ENCODE measurements around the gene KCNT2.
A peak's percentile ranks its signal among the peaks of the same experiment; 100 is the strongest.

The KCNT2 gene

DNA sequence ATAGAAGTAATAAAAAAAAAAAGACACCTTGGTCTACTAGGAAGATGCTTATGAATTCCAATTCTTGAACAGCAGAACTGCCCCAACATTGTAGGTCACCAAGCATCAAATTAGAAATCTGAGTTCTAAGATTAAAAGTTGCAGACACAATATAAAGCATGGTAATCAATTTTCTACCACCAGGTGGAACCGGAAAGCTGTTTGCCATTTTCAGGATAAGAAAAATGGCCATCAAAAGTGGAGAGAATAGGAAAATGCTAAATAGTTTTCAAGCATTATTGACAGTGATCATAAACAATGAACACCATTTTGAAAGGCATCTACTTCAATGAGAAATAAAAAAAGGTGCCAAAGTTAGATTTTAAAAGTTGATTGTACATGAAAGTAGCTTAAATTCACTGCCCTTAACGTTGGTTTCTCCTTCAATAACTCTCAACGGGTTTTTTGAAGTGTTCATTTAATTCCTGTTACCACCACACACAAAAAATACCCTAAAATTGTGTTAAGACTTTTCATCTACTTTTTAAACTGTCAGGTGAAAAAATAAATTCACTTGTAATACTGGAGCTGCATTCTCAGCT, 252.9 kb downstream of the KCNT2 start:
- H3K27me3 ChIP-seq (replicated peaks; ENCODE audit: insufficient read depth, low read length) = no peaks in the 10 kb centered on the region
- no peak overlapping the region for H3K4me3 ChIP-seq (ENCODE audit: low read length)
- H3K27ac ChIP-seq (ENCODE audit: low read length) = no peak overlapping the region
- no peak overlapping the region for H3K9ac ChIP-seq (ENCODE audit: low read length)
- H3K36me3 ChIP-seq (replicated peaks; ENCODE audit: insufficient read depth, low read length) = no peaks in the 10 kb centered on the region
- TF ChIP-seq, protein P1, sequence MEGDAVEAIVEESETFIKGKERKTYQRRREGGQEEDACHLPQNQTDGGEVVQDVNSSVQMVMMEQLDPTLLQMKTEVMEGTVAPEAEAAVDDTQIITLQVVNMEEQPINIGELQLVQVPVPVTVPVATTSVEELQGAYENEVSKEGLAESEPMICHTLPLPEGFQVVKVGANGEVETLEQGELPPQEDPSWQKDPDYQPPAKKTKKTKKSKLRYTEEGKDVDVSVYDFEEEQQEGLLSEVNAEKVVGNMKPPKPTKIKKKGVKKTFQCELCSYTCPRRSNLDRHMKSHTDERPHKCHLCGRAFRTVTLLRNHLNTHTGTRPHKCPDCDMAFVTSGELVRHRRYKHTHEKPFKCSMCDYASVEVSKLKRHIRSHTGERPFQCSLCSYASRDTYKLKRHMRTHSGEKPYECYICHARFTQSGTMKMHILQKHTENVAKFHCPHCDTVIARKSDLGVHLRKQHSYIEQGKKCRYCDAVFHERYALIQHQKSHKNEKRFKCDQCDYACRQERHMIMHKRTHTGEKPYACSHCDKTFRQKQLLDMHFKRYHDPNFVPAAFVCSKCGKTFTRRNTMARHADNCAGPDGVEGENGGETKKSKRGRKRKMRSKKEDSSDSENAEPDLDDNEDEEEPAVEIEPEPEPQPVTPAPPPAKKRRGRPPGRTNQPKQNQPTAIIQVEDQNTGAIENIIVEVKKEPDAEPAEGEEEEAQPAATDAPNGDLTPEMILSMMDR (IDR thresholded peaks at IDR 0.05; ENCODE audit: low read length) = peak; percentile 49
- TF ChIP-seq EZH2phosphoT487 (IDR thresholded peaks at IDR 0.05; ENCODE audit: low read length) = no peak
- no peak for TF ChIP-seq EZH2 (optimal IDR thresholded peaks at IDR 0.05; ENCODE audit: low read depth, low read length)
- H3K9me3 ChIP-seq (replicated peaks; ENCODE audit: insufficient read depth, low read length) = no peaks in the 10 kb centered on the region
- H4K20me1 ChIP-seq (ENCODE audit: insufficient read depth, low read length) = no peaks in the 10 kb centered on the region
- H2AFZ ChIP-seq (ENCODE audit: low read length) = 0 out of 2 replicates have a peak overlapping the region, but pooled peaks have one; percentile 11
- H3K4me2 ChIP-seq (ENCODE audit: low read depth, low read length) = no peak overlapping the region
- H3K79me2 ChIP-seq (ENCODE audit: low read length) = no peaks in the 10 kb centered on the region
- peak; percentile 25 for DNase-seq
- no peaks in the 10 kb centered on the region for H3K4me1 ChIP-seq (ENCODE audit: low read length)
- H3K9me2 ChIP-seq (replicated peaks; ENCODE audit: insufficient read depth, low read length) = no peaks in the 10 kb centered on the region
- no peaks in the 10 kb centered on the region for H3F3A ChIP-seq (ENCODE audit: insufficient read depth, low read length)

DNA sequence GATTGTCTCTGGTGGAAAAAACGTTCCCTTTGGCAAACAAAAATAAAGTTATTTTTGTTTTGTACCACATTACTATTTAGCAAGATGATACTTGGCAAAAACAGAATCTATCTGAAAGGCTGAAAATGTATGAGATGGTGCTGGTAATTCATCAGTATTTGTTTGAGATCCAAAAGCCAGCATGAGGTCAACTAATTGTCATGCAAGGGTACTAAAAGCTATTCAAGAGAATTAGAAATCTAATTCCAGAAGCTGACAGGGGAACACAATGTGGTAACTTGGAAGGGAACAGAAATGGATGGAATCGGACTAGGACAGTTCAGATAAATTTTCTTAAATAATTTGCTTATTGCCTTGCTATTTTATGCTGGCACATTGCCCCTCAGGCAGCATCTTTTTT, 263.8 kb downstream of the KCNT2 start:
- no peak overlapping the region for H2AFZ ChIP-seq (ENCODE audit: low read length)

GRCh38 chr1:196324345-196324744, 283.9 kb downstream of the KCNT2 start:
- Histone ChIP-seq H4K20me1 (ENCODE audit: insufficient read depth, low read length) (no peaks in the 10 kb centered on the region), H3K79me2 (ENCODE audit: low read length) (no peaks in the 10 kb centered on the region), H3K9me2 (replicated peaks; ENCODE audit: insufficient read depth, low read length) (no peaks in the 10 kb centered on the region), H3K4me1 (ENCODE audit: low read length) (no peaks in the 10 kb centered on the region), H3K4me2 (ENCODE audit: low read depth, low read length) (no peak overlapping the region), H3K4me3 (ENCODE audit: low read length) (no peak overlapping the region), H3K27me3 (replicated peaks; ENCODE audit: insufficient read depth, low read length) (no peaks in the 10 kb centered on the region), H3K9ac (ENCODE audit: low read length) (no peak overlapping the region), H2AFZ (ENCODE audit: low read length) (no peak overlapping the region), H3K27ac (ENCODE audit: low read length) (no peak overlapping the region), H3K36me3 (replicated peaks; ENCODE audit: insufficient read depth, low read length) (no peaks in the 10 kb centered on the region), H3F3A (ENCODE audit: insufficient read depth, low read length) (no peaks in the 10 kb centered on the region), H3K9me3 (replicated peaks; ENCODE audit: insufficient read depth, low read length) (no peaks in the 10 kb centered on the region)
- no peak for DNase-seq
- TF ChIP-seq EZH2 (optimal IDR thresholded peaks at IDR 0.05; ENCODE audit: low read depth, low read length) (no peak), EZH2phosphoT487 (IDR thresholded peaks at IDR 0.05; ENCODE audit: low read length) (no peak)
- TF ChIP-seq, protein P1 (IDR thresholded peaks at IDR 0.05; ENCODE audit: low read length) = no peak

More for the DNA sequence above, 263.8 kb downstream of the KCNT2 start:
- H4K20me1 ChIP-seq (ENCODE audit: insufficient read depth, low read length) = no peaks in the 10 kb centered on the region
- H3F3A ChIP-seq (ENCODE audit: insufficient read depth, low read length) = no peaks in the 10 kb centered on the region
- H3K9me3 ChIP-seq (replicated peaks; ENCODE audit: insufficient read depth, low read length) = no peaks in the 10 kb centered on the region
- no peak for TF ChIP-seq EZH2phosphoT487 (IDR thresholded peaks at IDR 0.05; ENCODE audit: low read length)
- no peak for TF ChIP-seq EZH2 (optimal IDR thresholded peaks at IDR 0.05; ENCODE audit: low read depth, low read length)
- TF ChIP-seq, protein P1 (IDR thresholded peaks at IDR 0.05; ENCODE audit: low read length) = no peak
- no peak overlapping the region for H3K27ac ChIP-seq (ENCODE audit: low read length)
- no peaks in the 10 kb centered on the region for H3K36me3 ChIP-seq (replicated peaks; ENCODE audit: insufficient read depth, low read length)
- H3K27me3 ChIP-seq (replicated peaks; ENCODE audit: insufficient read depth, low read length) = no peaks in the 10 kb centered on the region
- H3K9me2 ChIP-seq (replicated peaks; ENCODE audit: insufficient read depth, low read length) = no peaks in the 10 kb centered on the region
- H3K79me2 ChIP-seq (ENCODE audit: low read length) = no peaks in the 10 kb centered on the region
- no peak overlapping the region for H3K4me2 ChIP-seq (ENCODE audit: low read depth, low read length)
- no peaks in the 10 kb centered on the region for H3K4me1 ChIP-seq (ENCODE audit: low read length)
- no peak for DNase-seq
- no peak overlapping the region for H3K4me3 ChIP-seq (ENCODE audit: low read length)
- no peak overlapping the region for H3K9ac ChIP-seq (ENCODE audit: low read length)
